ENCODE measurements around the gene ASB18. TPM values are rescaled to one million over a fixed set of nuclear protein-coding genes. Genes with fewer than 3 reads are reported as not detected.

The ASB18 gene
- total RNA-seq, 1 experiment from 2014 or later, result not detected

DNA sequence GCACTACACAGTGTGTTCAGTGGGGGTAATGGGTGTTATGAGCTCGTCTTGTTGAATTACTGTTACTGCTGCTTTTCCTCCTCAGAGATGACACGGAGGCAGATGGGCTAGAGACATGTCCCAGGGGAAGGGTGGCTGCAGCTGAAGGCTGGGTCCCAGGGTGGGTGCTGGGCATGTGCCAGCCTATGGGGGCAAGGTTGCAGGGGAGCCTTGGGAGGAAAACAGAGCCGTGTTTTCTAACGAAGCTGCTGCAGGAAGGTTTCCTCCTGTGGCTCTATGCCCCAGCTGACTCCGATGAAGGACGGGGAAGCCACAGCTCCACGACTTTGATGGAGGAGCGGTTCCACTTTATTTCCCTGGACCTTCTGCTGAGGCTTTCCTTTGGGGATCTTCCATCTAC, 42.4 kb downstream of the ASB18 start (continued):
- TF ChIP-seq SP1 (IDR thresholded peaks at IDR 0.05; ENCODE audit: low read depth) (no peak), POLR2AphosphoS5 (IDR thresholded peaks at IDR 0.05; ENCODE audit: low read depth, low read length) (no peak), ELF1 (IDR thresholded peaks at IDR 0.05; ENCODE audit: borderline replicate concordance, low read depth) (no peak), TCF7L2 (IDR thresholded peaks at IDR 0.05; ENCODE audit: borderline replicate concordance, extremely low read depth, insufficient read depth, insufficient read length) (no peak), JUND (IDR thresholded peaks at IDR 0.05) (no peak)

DNA sequence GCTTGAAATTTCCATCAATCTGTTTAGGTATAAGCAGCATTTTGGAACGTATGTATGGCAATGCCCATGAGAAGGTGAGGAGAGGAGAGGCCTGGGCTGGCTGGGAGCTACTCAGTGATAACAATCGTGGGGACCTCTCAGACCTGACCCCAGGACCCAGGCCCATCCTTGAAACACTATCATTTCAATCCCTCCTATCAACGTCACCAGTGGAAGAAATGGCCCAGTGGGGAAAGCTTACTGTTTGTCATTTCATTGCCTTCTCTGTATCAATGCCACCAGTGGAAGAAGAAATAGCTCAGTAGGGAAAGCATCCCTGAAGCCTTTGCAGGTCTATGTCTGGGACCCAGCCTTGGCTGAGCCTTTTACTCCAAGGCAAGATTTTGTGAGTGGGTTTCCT, 44.8 kb downstream of the ASB18 start:
- ATAC-seq (no peak), DNase-seq (ENCODE audit: low read depth, low spot score) (no peak)
- ChIA-PET POLR2A (no interaction called here), RAD21 (ENCODE audit: low non-redundant PET in 1 of 2, low total read pairs in 2 of 2, uncharacterized antibody in 2 of 2, unreplicated experiment in 2 of 2) (no interaction called here), CTCF (interaction anchor here (0.7 to 2.0 kb wide), 2 partner anchors 10 to 440 kb away, joined by 3 to 9 read pairs; no protein-coding TSS in a partner anchor)
- intact Hi-C loops (cut with micrococcal nuclease), result no loop called here
- no peak overlapping the region for H3K9ac ChIP-seq (ENCODE audit: low read length)
- TF ChIP-seq, protein P1, sequence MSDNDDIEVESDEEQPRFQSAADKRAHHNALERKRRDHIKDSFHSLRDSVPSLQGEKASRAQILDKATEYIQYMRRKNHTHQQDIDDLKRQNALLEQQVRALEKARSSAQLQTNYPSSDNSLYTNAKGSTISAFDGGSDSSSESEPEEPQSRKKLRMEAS (IDR thresholded peaks at IDR 0.05), result no peak
- no peaks in the 10 kb centered on the region for H3K4me1 ChIP-seq (ENCODE audit: control insufficient read depth in 1 of 2, insufficient read depth in 2 of 2, low read length in 2 of 2)
- no peak overlapping the region for H3K4me3 ChIP-seq (replicated peaks in 1 of 2; ENCODE audit: low read depth in 1 of 2, low read length in 2 of 2)
- no peaks in the 10 kb centered on the region for H4K20me1 ChIP-seq (ENCODE audit: insufficient read depth)
- H3K9me2 ChIP-seq (ENCODE audit: insufficient read depth), result no peaks in the 10 kb centered on the region
- H2AFZ ChIP-seq (ENCODE audit: low read depth, low read length, poor library complexity, severe bottlenecking), result no peak overlapping the region
- peaks cover 0 to 18% of the 10 kb centered on the region in 2 experiments; a peak in 1 of 4 replicates for H3K36me3 ChIP-seq (ENCODE audit: control insufficient read depth in 1 of 2, insufficient read depth in 2 of 2, low read length in 2 of 2)
- no peak overlapping the region for H3K27ac ChIP-seq (ENCODE audit: low read depth, low read length)
- no peaks in the 10 kb centered on the region for H3K27me3 ChIP-seq (ENCODE audit: insufficient read depth, low read length)
- BruUV-seq (replicated peaks), result no TSS peak
- no peak overlapping the region for H3K4me2 ChIP-seq (ENCODE audit: low read length)
- H3K79me2 ChIP-seq (ENCODE audit: insufficient read depth, low read length), result no peaks in the 10 kb centered on the region
- H3K9me3 ChIP-seq (ENCODE audit: control insufficient read depth in 1 of 2, insufficient read depth in 1 of 2, low read depth in 1 of 2, low read length in 2 of 2), result no peaks in the 10 kb centered on the region; a peak in 1 of 4 replicates

DNA sequence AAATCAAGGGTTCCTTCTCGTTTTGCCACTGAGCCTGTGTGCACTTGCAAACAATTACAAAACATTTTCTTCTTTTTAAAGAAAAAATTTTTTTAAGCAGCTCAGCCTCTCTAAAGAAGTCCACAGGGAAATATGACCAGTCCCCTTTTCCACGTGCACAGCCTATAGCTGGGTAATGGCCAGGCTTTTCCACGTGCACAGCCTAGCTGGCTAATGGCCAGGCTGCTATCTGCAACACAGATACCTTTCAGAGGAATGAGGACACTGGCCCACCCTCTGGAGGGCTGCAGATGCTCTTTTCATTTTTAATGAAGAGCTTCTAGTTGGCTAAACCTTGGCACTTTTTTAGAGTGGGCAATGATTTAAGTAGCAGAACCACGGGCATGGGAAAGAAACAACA, 46.3 kb downstream of the ASB18 start:
- no peak for DNase-seq (ENCODE audit: low read depth, low spot score)
- no peaks in the 10 kb centered on the region for H3K79me2 ChIP-seq (ENCODE audit: insufficient read depth, low read length)
- no peak overlapping the region for H2AFZ ChIP-seq (ENCODE audit: low read depth, low read length, poor library complexity, severe bottlenecking)
- ATAC-seq, result no peak
- no peak overlapping the region for H3K9ac ChIP-seq (ENCODE audit: low read length)
- no TSS peak for BruUV-seq (replicated peaks)
- H3K4me3 ChIP-seq (replicated peaks in 1 of 2; ENCODE audit: low read depth in 1 of 2, low read length in 2 of 2), result no peak overlapping the region
- intact Hi-C loops (cut with micrococcal nuclease), result no loop called here
- ChIA-PET CTCF (interaction anchor here (2.0 kb wide), 1 partner anchor 8 kb away, joined by 9 read pairs; no protein-coding TSS in a partner anchor), RAD21 (ENCODE audit: low non-redundant PET in 1 of 2, low total read pairs in 2 of 2, uncharacterized antibody in 2 of 2, unreplicated experiment in 2 of 2) (no interaction called here), POLR2A (interaction anchor here (0.5 kb wide), 1 partner anchor 1527 kb away, joined by 3 read pairs; no protein-coding TSS in a partner anchor)
- no peak overlapping the region for H3K4me2 ChIP-seq (ENCODE audit: low read length)
- peaks cover 0 to 9% of the 10 kb centered on the region in 2 experiments; a peak in 1 of 4 replicates for H3K36me3 ChIP-seq (ENCODE audit: control insufficient read depth in 1 of 2, insufficient read depth in 2 of 2, low read length in 2 of 2)
- no peaks in the 10 kb centered on the region for H4K20me1 ChIP-seq (ENCODE audit: insufficient read depth)
- H3K4me1 ChIP-seq (ENCODE audit: control insufficient read depth in 1 of 2, insufficient read depth in 2 of 2, low read length in 2 of 2), result no peaks in the 10 kb centered on the region
- no peak overlapping the region for H3K27ac ChIP-seq (ENCODE audit: low read depth, low read length)
- H3K9me3 ChIP-seq (ENCODE audit: control insufficient read depth in 1 of 2, insufficient read depth in 1 of 2, low read depth in 1 of 2, low read length in 2 of 2), result no peaks in the 10 kb centered on the region
- no peaks in the 10 kb centered on the region for H3K27me3 ChIP-seq (ENCODE audit: insufficient read depth, low read length)
- TF ChIP-seq, protein P2, sequence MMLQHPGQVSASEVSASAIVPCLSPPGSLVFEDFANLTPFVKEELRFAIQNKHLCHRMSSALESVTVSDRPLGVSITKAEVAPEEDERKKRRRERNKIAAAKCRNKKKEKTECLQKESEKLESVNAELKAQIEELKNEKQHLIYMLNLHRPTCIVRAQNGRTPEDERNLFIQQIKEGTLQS (IDR thresholded peaks at IDR 0.05), result no peak
- no peak for TF ChIP-seq SP1 (IDR thresholded peaks at IDR 0.05; ENCODE audit: low read depth)
- H3K9me2 ChIP-seq (ENCODE audit: insufficient read depth), result no peaks in the 10 kb centered on the region
